Umbilical cord (tissue), 2 donors: Measurements from ENCODE around the gene ZNF783. TPM values are rescaled to one million over a fixed set of nuclear protein-coding genes. Genes with fewer than 3 reads are reported as not detected.
"Not testable (repeated sequence)": the region's sequence is repeated elsewhere in the genome, so short reads cannot be mapped to it uniquely, and the experiment has no call there.

Experiments used
- DNase-seq: peaks from one replicate; pipeline ENCODE4 v3.0.0-alpha.2; 2015; ENCODE audit warnings: low spot score
- total RNA-seq: library from RNA; depleted of rRNA; stranded (reverse); fragments of >200 nt; gene quantifications from one replicate; pipeline ENCODE4 v1.2.3, GENCODE V29; 2014; ENCODE audit warnings: low replicate concordance; ENCODE audit not compliant: insufficient read depth

The ZNF783 gene
- total RNA-seq, 1 donor from 2014 or later: 15.9 TPM

GRCh38 chr7:149300620-149301285 lies 38.8 kb downstream of the ZNF783 start:
- no peak for DNase-seq

GRCh38 chr7:149302222-149302621 lies 40.2 kb downstream of the ZNF783 start:
- DNase-seq: no peak

GRCh38 chr7:149302865-149303264 lies 40.9 kb downstream of the ZNF783 start:
- DNase-seq: no peak

- DNase-seq: no peak
Observed at GRCh38 chr7:149304006-149304405, 42.0 kb downstream of the ZNF783 start.

GRCh38 chr7:149306854-149307253 lies 44.9 kb downstream of the ZNF783 start:
- DNase-seq: no peak

- DNase-seq: no peak
Observed at GRCh38 chr7:149307775-149308501, 45.9 kb downstream of the ZNF783 start.

- peak; percentile 8 for DNase-seq
Observed at GRCh38 chr7:149310113-149310836, 48.3 kb downstream of the ZNF783 start.

GRCh38 chr7:149310990-149311573 lies 49.1 kb downstream of the ZNF783 start:
- DNase-seq: no peak

GRCh38 chr7:149313981-149314380 lies 52.0 kb downstream of the ZNF783 start:
- no peak for DNase-seq

- DNase-seq: no peak
Observed at GRCh38 chr7:149316606-149317005, 54.6 kb downstream of the ZNF783 start.

GRCh38 chr7:149317496-149317895 lies 55.5 kb downstream of the ZNF783 start:
- no peak for DNase-seq

GRCh38 chr7:149317986-149318672 lies 56.1 kb downstream of the ZNF783 start:
- no peak for DNase-seq

GRCh38 chr7:149319376-149319775 lies 57.4 kb downstream of the ZNF783 start:
- no peak for DNase-seq

GRCh38 chr7:149320313-149321124 lies 58.5 kb downstream of the ZNF783 start:
- no peak for DNase-seq

GRCh38 chr7:149321125-149321905 lies 59.3 kb downstream of the ZNF783 start:
- not testable (repeated sequence) for DNase-seq

GRCh38 chr7:149321978-149322541 lies 60.1 kb downstream of the ZNF783 start:
- DNase-seq: peak; percentile 3

- no peak for DNase-seq
Observed at GRCh38 chr7:149322737-149323136, 60.7 kb downstream of the ZNF783 start.

GRCh38 chr7:149325248-149325647 lies 63.3 kb downstream of the ZNF783 start:
- no peak for DNase-seq

GRCh38 chr7:149329265-149329664 lies 67.3 kb downstream of the ZNF783 start:
- no peak for DNase-seq
